Cardiac fibroblast (primary cell): ENCODE measurements around the gene SLC6A15.

Experiments used
- DNase-seq, 2 donors: peaks; one replicate each; pipeline versions ENCODE4 v3.0.0 to v3.0.0-alpha.2; 2010; ENCODE audit warnings: low read depth in 2 of 2
- H3K4me3 ChIP-seq, 2 donors: replicated peaks in 1 of 2; 1 replicate in 1 of 2; 2 replicates in 1 of 2; pipeline ENCODE4 v1.5.1; 2011; ENCODE audit warnings: low read depth in 2 of 2, low read length in 2 of 2, mild to moderate bottlenecking in 2 of 2, moderate library complexity in 1 of 2
- TF ChIP-seq, protein P1 (sequence below): IDR thresholded peaks from one replicate; pipeline ENCODE4 v1.5.1; 2011; ENCODE audit warnings: low read depth, mild to moderate bottlenecking, low read length, inconsistent platforms

SLC6A15 gene

DNA sequence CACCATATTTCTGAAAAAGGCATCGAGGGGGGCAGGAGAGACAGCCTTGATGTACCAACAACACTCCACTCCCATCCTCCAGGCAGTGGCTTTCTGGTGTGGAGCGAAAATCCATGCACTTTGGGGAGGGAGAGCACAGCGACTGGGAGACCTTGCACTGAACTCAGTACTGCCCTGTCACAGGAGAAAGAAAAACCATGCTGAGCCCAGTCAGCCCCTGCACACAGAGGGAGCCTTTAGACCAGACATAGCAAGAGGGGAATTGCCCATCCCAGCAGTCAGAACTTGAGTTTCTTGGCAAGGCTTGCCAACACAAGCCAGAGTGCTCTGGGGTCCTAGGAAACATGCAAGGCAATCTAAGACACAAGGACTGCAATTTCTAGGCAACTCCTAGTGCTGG, 24.8 kb upstream of the SLC6A15 start:
- TF ChIP-seq, protein P1, sequence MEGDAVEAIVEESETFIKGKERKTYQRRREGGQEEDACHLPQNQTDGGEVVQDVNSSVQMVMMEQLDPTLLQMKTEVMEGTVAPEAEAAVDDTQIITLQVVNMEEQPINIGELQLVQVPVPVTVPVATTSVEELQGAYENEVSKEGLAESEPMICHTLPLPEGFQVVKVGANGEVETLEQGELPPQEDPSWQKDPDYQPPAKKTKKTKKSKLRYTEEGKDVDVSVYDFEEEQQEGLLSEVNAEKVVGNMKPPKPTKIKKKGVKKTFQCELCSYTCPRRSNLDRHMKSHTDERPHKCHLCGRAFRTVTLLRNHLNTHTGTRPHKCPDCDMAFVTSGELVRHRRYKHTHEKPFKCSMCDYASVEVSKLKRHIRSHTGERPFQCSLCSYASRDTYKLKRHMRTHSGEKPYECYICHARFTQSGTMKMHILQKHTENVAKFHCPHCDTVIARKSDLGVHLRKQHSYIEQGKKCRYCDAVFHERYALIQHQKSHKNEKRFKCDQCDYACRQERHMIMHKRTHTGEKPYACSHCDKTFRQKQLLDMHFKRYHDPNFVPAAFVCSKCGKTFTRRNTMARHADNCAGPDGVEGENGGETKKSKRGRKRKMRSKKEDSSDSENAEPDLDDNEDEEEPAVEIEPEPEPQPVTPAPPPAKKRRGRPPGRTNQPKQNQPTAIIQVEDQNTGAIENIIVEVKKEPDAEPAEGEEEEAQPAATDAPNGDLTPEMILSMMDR, result no peak
- no peak for DNase-seq
- H3K4me3 ChIP-seq, result no peak overlapping the region

DNA sequence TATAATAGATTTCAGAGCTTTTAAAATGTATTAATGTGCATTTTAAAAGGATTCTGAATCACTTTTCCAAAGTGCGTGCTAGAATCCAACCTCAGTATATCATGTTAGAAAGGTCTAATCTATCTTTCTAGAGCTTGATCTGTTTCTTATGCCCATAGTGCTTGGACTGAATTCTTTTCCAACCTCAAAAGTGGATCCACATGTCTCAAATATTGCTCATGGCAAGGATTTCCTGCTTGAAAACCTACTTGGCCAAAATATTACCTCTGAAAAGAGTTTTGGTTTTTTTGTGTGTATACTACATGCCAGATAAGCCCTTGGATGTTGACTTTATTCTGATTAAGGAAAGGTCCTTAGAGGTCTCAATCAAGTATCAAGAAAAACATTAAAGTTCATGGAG, 16.9 kb upstream of the SLC6A15 start:
- no peak for DNase-seq
- no peak overlapping the region for H3K4me3 ChIP-seq
- TF ChIP-seq, protein P1, result no peak

DNA sequence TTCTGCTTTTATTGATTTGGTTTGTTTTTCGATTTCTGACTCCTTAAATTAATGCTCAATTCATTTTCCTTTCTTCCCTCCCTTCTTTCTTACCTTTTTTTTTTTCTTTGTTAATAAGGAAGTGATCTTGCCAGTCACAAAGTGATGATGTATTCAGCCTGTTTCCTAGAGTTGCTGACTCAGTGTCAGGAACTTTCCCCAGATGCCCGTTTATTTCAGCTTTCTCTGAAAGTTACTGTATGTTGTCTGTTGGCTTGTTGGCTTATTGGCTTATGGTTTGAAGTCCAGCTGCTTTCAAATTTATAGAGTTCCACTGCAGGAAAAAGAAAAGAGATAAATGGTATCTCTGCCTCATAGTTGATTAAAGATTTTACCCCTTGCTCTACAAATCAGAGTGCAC, 12.4 kb upstream of the SLC6A15 start:
- TF ChIP-seq, protein P1, result no peak
- H3K4me3 ChIP-seq, result no peak overlapping the region
- DNase-seq, result peak; percentile 47 to 82

DNA sequence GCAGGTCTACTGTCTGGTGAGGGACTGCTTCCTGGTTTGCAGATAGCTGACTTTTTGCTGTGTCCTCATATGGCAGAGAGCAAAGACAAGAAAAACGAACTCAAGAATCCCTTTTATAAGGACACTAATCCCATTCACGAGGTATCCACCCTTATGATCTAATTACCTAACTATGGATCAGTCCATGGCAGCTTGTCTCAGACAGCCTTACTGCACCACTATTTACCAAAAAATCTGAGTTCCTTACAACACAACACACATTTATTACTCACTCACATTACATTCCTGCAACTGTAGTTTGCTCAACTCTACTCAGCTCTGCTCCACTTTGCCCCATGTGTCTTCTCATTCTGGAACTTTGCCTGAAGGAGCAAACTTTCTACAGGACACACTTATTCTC, 10.1 kb upstream of the SLC6A15 start:
- TF ChIP-seq, protein P1, result no peak
- no peak overlapping the region for H3K4me3 ChIP-seq
- peak; percentile 15 to 78 for DNase-seq

DNA sequence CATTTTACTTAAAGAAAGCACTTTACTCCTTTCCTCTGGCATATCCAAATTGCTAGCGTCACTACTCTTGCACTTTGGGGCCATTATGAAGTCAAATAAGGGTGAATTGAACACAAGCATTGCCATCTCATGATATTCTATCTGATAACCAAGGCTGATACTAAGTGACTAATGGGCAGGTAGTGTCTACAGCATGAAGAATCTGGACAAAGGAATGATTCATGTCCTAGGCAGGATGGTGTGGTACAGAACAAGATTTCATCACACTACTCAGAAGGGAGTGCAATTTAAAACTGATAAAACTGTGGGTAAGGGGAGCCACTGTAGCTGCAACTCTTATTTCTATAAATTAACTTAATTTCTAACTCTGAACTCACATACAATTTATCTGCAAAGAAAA, 7.7 kb upstream of the SLC6A15 start:
- no peak overlapping the region for H3K4me3 ChIP-seq
- TF ChIP-seq, protein P1, result no peak
- peak in 1 of 2 donors; percentile 71 for DNase-seq

DNA sequence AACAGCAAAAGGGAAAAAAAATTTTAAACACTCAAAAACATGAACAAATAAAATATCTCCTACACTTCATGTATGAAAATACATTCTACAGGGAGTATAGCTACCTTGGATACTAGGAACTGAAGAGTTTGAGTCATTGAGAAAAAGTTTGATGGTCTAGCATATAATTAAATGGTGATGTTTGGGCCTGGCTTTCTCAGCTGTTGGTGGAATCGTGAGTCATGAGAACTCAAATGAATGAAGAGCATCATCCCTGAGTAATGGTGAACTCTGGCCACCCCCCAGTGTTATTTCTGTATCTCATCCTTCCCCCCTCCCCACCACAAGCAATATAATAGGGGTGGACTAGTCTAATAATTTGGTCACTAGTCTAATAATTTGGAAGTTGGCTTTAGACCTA, 6.7 kb upstream of the SLC6A15 start:
- H3K4me3 ChIP-seq, result no peak overlapping the region
- DNase-seq, result peak in 1 of 2 donors; percentile 77
- TF ChIP-seq, protein P1, result no peak

DNA sequence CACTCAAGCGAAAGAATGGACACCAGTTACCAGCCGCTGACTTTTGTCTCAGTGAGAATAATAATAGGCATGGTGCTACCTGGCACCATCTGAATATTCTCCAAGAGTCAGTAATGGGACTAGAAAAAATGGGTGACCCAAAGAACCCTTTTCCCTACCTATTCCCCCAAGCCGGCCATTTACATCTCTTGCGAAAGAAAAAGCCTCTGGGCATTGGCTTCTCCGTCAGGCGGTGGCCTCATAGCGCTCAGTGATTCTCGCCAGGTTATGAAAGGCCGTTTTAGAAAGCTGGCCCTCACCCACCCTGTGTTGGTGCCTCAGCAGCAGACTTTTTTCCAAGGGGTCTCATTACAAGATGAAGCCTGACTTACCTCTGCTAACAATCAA, 523 bp upstream of the SLC6A15 start:
- TF ChIP-seq, protein P1, result no peak
- peak overlapping the region; percentile 59 to 74 for H3K4me3 ChIP-seq
- DNase-seq, result peak; percentile 31 to 50
